ENCODE data around the gene CTSK.
A peak's percentile ranks its signal among the peaks of the same experiment; 100 is the strongest.
"Not testable (repeated sequence)": the region's sequence is repeated elsewhere in the genome, so short reads cannot be mapped to it uniquely, and the experiment has no call there.

The CTSK gene

DNA sequence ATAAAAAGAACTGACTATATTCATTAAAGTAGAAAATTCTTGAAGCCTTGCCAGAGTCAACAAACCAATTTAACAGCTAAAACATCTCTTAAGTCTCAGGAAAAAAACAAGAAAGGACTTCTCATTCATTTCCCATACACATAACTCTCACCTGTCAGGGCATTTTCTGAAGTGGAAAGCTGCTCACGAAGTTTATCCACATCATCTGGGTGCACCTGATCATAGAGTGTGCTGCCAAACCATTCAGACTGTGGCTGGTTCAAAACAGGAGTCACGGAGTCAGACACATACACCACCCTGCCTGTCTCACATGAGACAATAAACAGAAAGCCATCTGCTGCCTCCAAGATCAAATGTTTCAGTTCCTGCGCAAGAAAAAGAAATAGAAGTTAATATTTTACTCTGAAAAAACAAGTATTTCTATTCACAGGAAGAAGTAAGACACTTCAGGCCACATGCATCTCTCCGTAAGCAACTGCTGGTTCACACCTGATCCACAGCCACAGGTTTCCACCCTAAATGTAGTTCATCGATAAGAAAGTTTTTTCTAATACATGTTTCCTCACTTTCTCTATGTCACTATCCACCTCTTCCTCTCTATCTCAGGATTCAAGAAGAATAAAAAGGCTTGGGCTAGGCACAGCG, 28.2 kb upstream of the CTSK start:
- TF ChIP-seq, protein P1, sequence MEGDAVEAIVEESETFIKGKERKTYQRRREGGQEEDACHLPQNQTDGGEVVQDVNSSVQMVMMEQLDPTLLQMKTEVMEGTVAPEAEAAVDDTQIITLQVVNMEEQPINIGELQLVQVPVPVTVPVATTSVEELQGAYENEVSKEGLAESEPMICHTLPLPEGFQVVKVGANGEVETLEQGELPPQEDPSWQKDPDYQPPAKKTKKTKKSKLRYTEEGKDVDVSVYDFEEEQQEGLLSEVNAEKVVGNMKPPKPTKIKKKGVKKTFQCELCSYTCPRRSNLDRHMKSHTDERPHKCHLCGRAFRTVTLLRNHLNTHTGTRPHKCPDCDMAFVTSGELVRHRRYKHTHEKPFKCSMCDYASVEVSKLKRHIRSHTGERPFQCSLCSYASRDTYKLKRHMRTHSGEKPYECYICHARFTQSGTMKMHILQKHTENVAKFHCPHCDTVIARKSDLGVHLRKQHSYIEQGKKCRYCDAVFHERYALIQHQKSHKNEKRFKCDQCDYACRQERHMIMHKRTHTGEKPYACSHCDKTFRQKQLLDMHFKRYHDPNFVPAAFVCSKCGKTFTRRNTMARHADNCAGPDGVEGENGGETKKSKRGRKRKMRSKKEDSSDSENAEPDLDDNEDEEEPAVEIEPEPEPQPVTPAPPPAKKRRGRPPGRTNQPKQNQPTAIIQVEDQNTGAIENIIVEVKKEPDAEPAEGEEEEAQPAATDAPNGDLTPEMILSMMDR (IDR thresholded peaks at IDR 0.05; ENCODE audit: borderline replicate concordance, insufficient read depth, low read depth, low read length): no peak

DNA sequence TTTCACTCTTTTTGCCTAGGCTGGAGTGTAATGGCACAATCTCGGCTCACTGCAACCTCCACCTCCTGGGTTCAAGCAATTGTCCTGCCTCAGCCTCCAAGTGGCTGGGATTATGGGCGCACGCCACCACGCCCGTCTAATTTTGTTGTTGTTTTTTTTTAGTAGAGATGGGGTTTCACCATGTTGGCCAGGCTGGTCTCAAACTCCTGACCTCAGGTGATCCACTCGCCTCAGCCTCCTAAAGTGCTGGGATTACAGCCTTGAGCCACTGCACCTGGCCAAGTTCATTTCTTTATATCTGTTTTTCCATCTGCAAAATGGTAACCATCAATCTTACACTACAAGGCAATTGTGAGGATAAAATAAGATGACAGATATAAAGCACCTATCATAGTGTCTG, 25.9 kb upstream of the CTSK start:
- not testable (repeated sequence) for H3K4me3 ChIP-seq (ENCODE audit: low read depth, low read length)

More for the DNA sequence above, 28.2 kb upstream of the CTSK start:
- H3K4me3 ChIP-seq (ENCODE audit: low read depth, low read length): no peak overlapping the region

DNA sequence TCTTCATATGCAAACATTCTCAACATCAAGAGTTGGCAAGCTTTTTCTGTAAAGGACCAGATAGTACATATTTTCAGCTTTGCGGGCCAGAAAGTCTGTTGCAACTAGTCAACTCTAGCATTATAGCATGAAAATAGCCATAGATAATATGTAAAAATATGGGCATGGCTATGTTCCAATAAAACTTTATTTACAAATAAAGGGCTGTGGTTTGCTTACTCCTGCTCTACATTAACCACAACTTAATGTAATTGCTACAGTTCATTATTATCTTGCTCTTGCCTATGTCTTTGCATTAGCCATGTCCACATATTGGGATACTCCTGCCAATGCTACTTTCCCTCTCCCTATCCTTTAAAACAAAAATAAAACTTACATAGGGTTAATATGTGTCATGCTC, 24.5 kb upstream of the CTSK start:
- no peak overlapping the region for H3K4me3 ChIP-seq (ENCODE audit: low read depth, low read length)
- TF ChIP-seq, protein P1 (IDR thresholded peaks at IDR 0.05; ENCODE audit: borderline replicate concordance, insufficient read depth, low read depth, low read length): no peak

DNA sequence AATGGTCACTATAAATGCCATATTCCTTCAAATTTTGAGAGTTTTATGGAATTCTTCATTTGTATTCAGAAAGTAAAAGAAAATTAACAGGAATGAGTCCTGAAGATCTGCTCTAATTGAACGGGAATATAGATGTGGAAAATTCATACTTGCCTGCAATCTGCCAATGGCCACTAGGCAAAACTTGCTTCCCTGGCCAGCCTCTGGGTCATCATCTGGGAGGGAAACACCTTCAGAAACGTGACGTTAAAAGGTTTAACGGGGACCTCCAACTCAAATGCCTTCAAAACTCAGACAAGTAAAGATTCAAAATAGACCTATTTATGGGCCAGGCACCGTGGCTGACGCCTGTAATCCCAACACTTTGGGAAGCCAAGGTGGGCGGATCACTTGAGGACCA, 21.7 kb upstream of the CTSK start:
- TF ChIP-seq, protein P1 (IDR thresholded peaks at IDR 0.05; ENCODE audit: borderline replicate concordance, insufficient read depth, low read depth, low read length): peak; percentile 40; the same call in 1 of the 2 replicates
- no peak overlapping the region for H3K4me3 ChIP-seq (ENCODE audit: low read depth, low read length)

DNA sequence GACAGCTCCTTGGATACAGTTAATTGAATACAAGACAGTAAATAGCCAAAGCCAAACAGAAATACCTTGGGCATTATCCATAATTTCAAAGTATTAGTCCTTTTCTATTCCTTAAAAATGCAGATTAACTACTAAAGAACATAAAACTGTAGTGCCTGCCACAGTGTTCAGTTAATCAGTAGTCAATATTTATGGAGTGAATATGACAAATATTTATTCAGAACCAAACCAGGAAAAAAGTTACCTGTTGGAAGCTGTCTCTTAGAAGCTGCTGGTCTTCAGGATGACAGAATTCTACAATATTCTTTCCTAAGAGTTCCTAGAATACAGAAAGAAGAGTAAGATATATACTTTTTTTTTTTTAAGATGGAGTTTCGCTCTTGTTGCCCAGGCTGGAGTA, 18.2 kb upstream of the CTSK start:
- TF ChIP-seq, protein P1 (IDR thresholded peaks at IDR 0.05; ENCODE audit: borderline replicate concordance, insufficient read depth, low read depth, low read length): no peak
- H3K4me3 ChIP-seq (ENCODE audit: low read depth, low read length): no peak overlapping the region

DNA sequence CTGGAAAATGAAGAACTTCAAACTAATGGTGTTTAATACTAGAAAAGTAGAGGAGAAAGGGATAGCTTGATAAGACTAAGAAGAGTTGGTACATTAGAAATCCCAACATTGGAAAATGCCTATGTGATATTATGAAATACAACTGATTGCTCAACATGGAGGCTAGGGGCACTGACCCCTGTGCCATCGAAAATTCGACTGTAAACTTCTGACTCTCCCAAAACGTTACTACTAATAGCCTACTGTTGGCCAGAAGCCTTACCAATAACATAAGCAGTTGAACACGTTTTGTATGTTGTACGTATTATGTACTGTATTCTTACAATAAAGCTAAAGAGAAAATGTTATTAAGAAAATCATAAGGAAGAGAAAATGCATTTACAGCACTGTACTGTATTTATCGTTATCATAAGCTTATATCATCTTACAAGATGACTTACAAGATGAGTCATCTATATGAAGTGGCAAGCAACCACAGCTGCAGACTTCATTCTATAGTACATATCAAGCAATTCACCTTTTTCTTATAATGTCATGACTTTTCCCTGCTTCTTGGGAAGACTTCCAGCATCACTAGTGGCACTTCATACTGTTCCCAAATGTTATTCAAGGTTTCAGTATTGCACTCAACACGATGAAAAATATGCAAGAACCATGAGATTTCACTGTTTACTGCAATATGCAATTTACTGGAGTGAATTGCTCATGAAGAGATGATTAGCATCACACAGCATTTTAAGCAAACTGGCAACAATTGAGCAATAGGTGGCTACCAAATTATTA, 12.9 kb upstream of the CTSK start:
- TF ChIP-seq, protein P1 (IDR thresholded peaks at IDR 0.05; ENCODE audit: borderline replicate concordance, insufficient read depth, low read depth, low read length): no peak
- H3K4me3 ChIP-seq (ENCODE audit: low read depth, low read length): no peak overlapping the region

DNA sequence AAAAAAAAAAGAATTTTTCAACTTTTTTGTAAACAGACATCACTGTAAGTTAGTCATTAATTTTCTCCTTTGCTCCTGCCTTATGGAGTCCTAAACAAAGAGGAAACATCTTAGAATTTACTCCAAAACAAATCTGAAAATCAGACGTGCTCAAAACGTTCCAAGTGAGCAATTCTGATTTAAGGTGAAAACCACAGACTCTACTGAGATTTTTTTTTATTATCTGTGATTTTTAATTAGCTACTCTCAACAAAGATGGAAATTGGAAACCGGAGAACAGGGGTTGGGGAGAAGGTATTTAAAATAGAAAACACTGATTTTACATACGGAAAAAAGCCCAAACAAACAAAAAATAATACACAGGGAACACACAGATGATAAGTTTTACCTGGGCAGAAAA, 7.8 kb upstream of the CTSK start:
- TF ChIP-seq, protein P1 (IDR thresholded peaks at IDR 0.05; ENCODE audit: borderline replicate concordance, insufficient read depth, low read depth, low read length): no peak
- no peak overlapping the region for H3K4me3 ChIP-seq (ENCODE audit: low read depth, low read length)
